Measurements from ENCODE around the gene TRIM5. TPM values are rescaled to one million over a fixed set of nuclear protein-coding genes. Genes with fewer than 3 reads are reported as not detected.
"Not testable (repeated sequence)": the region's sequence is repeated elsewhere in the genome, so short reads cannot be mapped to it uniquely, and the experiment has no call there.

Gene TRIM5
- total and polyA plus RNA-seq, 2 experiments from 2014 or later: 14.2 to 30.1 TPM

- Histone ChIP-seq H3K36me3 (replicated peaks; ENCODE audit: insufficient read depth, low read depth) (no peaks in the 10 kb centered on the region), H2AFZ (no peak overlapping the region), H3K4me3 (no peak overlapping the region), H3K9me2 (replicated peaks; ENCODE audit: insufficient read depth) (no peaks in the 10 kb centered on the region), H3K4me1 (ENCODE audit: insufficient read depth) (no peaks in the 10 kb centered on the region), H3K27me3 (no peaks in the 10 kb centered on the region), H4K20me1 (ENCODE audit: insufficient read depth, poor library complexity, severe bottlenecking) (no peaks in the 10 kb centered on the region), H3K27ac (no peak overlapping the region), H3K9me3 (ENCODE audit: low read depth) (no peaks in the 10 kb centered on the region), H3K79me2 (no peaks in the 10 kb centered on the region), H3K4me2 (no peak overlapping the region)
- WGBS (ENCODE audit: low lambda C conversion rate, missing lambda C conversion rate): 81% methylated on average over 2 of the region's 2 CpGs
- DNase-seq (ENCODE audit: low spot score): no peak
- TF ChIP-seq EZH2phosphoT487 (IDR thresholded peaks at IDR 0.05; ENCODE audit: low read depth, severe bottlenecking, unreplicated experiment) (no peak), EZH2 (IDR thresholded peaks at IDR 0.05; ENCODE audit: borderline replicate concordance) (no peak), CTCF (IDR thresholded peaks at IDR 0.05; ENCODE audit: poor library complexity) (no peak)
These were observed 11.3 kb upstream of the TRIM5 start for GRCh38 chr11:5696210-5696609.

- Histone ChIP-seq H4K20me1 (ENCODE audit: insufficient read depth, poor library complexity, severe bottlenecking) (no peaks in the 10 kb centered on the region), H3K79me2 (no peaks in the 10 kb centered on the region), H3K9me2 (replicated peaks; ENCODE audit: insufficient read depth) (no peaks in the 10 kb centered on the region), H2AFZ (no peak overlapping the region), H3K36me3 (replicated peaks; ENCODE audit: insufficient read depth, low read depth) (no peaks in the 10 kb centered on the region), H3K9me3 (ENCODE audit: low read depth) (no peaks in the 10 kb centered on the region), H3K27me3 (no peaks in the 10 kb centered on the region), H3K4me3 (no peak overlapping the region), H3K4me2 (no peak overlapping the region), H3K4me1 (ENCODE audit: insufficient read depth) (peaks cover 4% of the 10 kb centered on the region), H3K27ac (no peak overlapping the region)
- no peak for DNase-seq (ENCODE audit: low spot score)
- TF ChIP-seq CTCF (IDR thresholded peaks at IDR 0.05; ENCODE audit: poor library complexity) (no peak), EZH2 (IDR thresholded peaks at IDR 0.05; ENCODE audit: borderline replicate concordance) (no peak), EZH2phosphoT487 (IDR thresholded peaks at IDR 0.05; ENCODE audit: low read depth, severe bottlenecking, unreplicated experiment) (no peak)
- 75% methylated on average over 1 of the region's 1 CpG for WGBS (ENCODE audit: low lambda C conversion rate, missing lambda C conversion rate)
These were observed 10.7 kb upstream of the TRIM5 start for GRCh38 chr11:5695580-5695979.

GRCh38 chr11:5694642-5695041 is 9.8 kb upstream of the TRIM5 start:
- TF ChIP-seq CTCF (IDR thresholded peaks at IDR 0.05; ENCODE audit: poor library complexity) (no peak), EZH2 (IDR thresholded peaks at IDR 0.05; ENCODE audit: borderline replicate concordance) (no peak)
- Histone ChIP-seq H3K79me2 (no peaks in the 10 kb centered on the region), H3K27ac (no peak overlapping the region), H2AFZ (no peak overlapping the region), H3K4me2 (no peak overlapping the region), H3K9me3 (ENCODE audit: low read depth) (no peaks in the 10 kb centered on the region), H4K20me1 (ENCODE audit: insufficient read depth, poor library complexity, severe bottlenecking) (no peaks in the 10 kb centered on the region), H3K27me3 (no peaks in the 10 kb centered on the region), H3K4me1 (ENCODE audit: insufficient read depth) (peaks cover 4% of the 10 kb centered on the region), H3K4me3 (no peak overlapping the region), H3K9me2 (replicated peaks; ENCODE audit: insufficient read depth) (no peaks in the 10 kb centered on the region), H3K36me3 (replicated peaks; ENCODE audit: insufficient read depth, low read depth) (no peaks in the 10 kb centered on the region)
- DNase-seq (ENCODE audit: low spot score): no peak
- 89% methylated on average over 1 of the region's 1 CpG for WGBS (ENCODE audit: low lambda C conversion rate, missing lambda C conversion rate)

- TF ChIP-seq EZH2phosphoT487 (IDR thresholded peaks at IDR 0.05; ENCODE audit: low read depth, severe bottlenecking, unreplicated experiment) (no peak), EZH2 (IDR thresholded peaks at IDR 0.05; ENCODE audit: borderline replicate concordance) (no peak), CTCF (IDR thresholded peaks at IDR 0.05; ENCODE audit: poor library complexity) (no peak)
- no peak for DNase-seq (ENCODE audit: low spot score)
- H3K27ac ChIP-seq: no peak overlapping the region
- no peak overlapping the region for H3K4me2 ChIP-seq
- H3K36me3 ChIP-seq (replicated peaks; ENCODE audit: insufficient read depth, low read depth): no peaks in the 10 kb centered on the region
- peaks cover 4% of the 10 kb centered on the region for H3K4me1 ChIP-seq (ENCODE audit: insufficient read depth)
- no peaks in the 10 kb centered on the region for H3K9me3 ChIP-seq (ENCODE audit: low read depth)
- 92% methylated on average over 3 of the region's 3 CpGs for WGBS (ENCODE audit: low lambda C conversion rate, missing lambda C conversion rate)
- no peak overlapping the region for H3K4me3 ChIP-seq
- no peak overlapping the region for H2AFZ ChIP-seq
- H4K20me1 ChIP-seq (ENCODE audit: insufficient read depth, poor library complexity, severe bottlenecking): no peaks in the 10 kb centered on the region
- H3K79me2 ChIP-seq: no peaks in the 10 kb centered on the region
- no peaks in the 10 kb centered on the region for H3K9me2 ChIP-seq (replicated peaks; ENCODE audit: insufficient read depth)
- no peaks in the 10 kb centered on the region for H3K27me3 ChIP-seq
These were observed 7.1 kb upstream of the TRIM5 start for GRCh38 chr11:5691964-5692361.

- not testable (repeated sequence) for H3K9me3 ChIP-seq (ENCODE audit: low read depth); H4K20me1 ChIP-seq (ENCODE audit: insufficient read depth, poor library complexity, severe bottlenecking); H3K4me3 ChIP-seq; H3K9me2 ChIP-seq (replicated peaks; ENCODE audit: insufficient read depth); H3K36me3 ChIP-seq (replicated peaks; ENCODE audit: insufficient read depth, low read depth); DNase-seq (ENCODE audit: low spot score); H3K4me1 ChIP-seq (ENCODE audit: insufficient read depth); H2AFZ ChIP-seq; H3K27me3 ChIP-seq; H3K79me2 ChIP-seq
- peak overlapping the region; percentile 80 for H3K27ac ChIP-seq
- WGBS (ENCODE audit: low lambda C conversion rate, missing lambda C conversion rate): 80% methylated on average over 12 of the region's 12 CpGs
- peak overlapping the region; percentile 68 for H3K4me2 ChIP-seq
These were observed 6.5 kb upstream of the TRIM5 start for GRCh38 chr11:5691238-5691963.
